ENCODE results near the gene MAGI2. TPM values are rescaled to one million over a fixed set of nuclear protein-coding genes. Genes with fewer than 3 reads are reported as not detected.

The MAGI2 gene
- polyA plus RNA-seq, 3 donors: 0.03 to 0.11 TPM; not detected in 1

- no peak overlapping the region for H2AFZ ChIP-seq (ENCODE audit: insufficient read depth, low read depth, low read length, poor library complexity, severe bottlenecking)
- H3K4me3 Mint-ChIP-seq: no peak overlapping the region
- TF ChIP-seq, protein P1, sequence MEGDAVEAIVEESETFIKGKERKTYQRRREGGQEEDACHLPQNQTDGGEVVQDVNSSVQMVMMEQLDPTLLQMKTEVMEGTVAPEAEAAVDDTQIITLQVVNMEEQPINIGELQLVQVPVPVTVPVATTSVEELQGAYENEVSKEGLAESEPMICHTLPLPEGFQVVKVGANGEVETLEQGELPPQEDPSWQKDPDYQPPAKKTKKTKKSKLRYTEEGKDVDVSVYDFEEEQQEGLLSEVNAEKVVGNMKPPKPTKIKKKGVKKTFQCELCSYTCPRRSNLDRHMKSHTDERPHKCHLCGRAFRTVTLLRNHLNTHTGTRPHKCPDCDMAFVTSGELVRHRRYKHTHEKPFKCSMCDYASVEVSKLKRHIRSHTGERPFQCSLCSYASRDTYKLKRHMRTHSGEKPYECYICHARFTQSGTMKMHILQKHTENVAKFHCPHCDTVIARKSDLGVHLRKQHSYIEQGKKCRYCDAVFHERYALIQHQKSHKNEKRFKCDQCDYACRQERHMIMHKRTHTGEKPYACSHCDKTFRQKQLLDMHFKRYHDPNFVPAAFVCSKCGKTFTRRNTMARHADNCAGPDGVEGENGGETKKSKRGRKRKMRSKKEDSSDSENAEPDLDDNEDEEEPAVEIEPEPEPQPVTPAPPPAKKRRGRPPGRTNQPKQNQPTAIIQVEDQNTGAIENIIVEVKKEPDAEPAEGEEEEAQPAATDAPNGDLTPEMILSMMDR (IDR thresholded peaks at IDR 0.05): no peak
- no peaks in the 10 kb centered on the region for H3K27me3 ChIP-seq (ENCODE audit: control insufficient read depth in 2 of 2, insufficient read depth in 2 of 2, low read length in 2 of 2)
- H3K9me3 ChIP-seq (replicated peaks in 1 of 2; ENCODE audit: control insufficient read depth in 1 of 2, insufficient read depth in 1 of 2, low read length in 2 of 2): no peaks in the 10 kb centered on the region
- WGBS (ENCODE audit: insufficient coverage): no CpG with 5 or more reads among the region's 1 CpG
- intact Hi-C loops (cut with micrococcal nuclease): no loop called here
- no peak overlapping the region for H3K4me3 ChIP-seq (replicated peaks in 1 of 3; ENCODE audit: low read depth in 2 of 3, low read length in 3 of 3)
- no peak overlapping the region for H3K4me2 ChIP-seq (replicated peaks; ENCODE audit: extremely low read depth, low read length, poor library complexity, severe bottlenecking)
- peaks cover 2 to 7% (median 3%) of the 10 kb centered on the region in 7 donors for H3K9me3 Mint-ChIP-seq
- H4K20me1 ChIP-seq (ENCODE audit: insufficient read depth, low read length): no peaks in the 10 kb centered on the region
- no peak overlapping the region for H3K27ac ChIP-seq (ENCODE audit: low read depth in 1 of 2, low read length in 2 of 2)
- no peaks in the 10 kb centered on the region for H3K36me3 ChIP-seq (replicated peaks in 1 of 2; ENCODE audit: control insufficient read depth in 1 of 2, insufficient read depth in 2 of 2, low read length in 2 of 2)
- no peak overlapping the region for H3K27ac Mint-ChIP-seq
- H3K27me3 Mint-ChIP-seq (ENCODE audit: low read depth in 3 of 3): peaks cover 0 to 2% (median 0%) of the 10 kb centered on the region in 3 donors
- H3K9ac ChIP-seq (ENCODE audit: insufficient read depth, low read length, poor library complexity, severe bottlenecking): no peak overlapping the region
- no peaks in the 10 kb centered on the region for H3K36me3 Mint-ChIP-seq
- no peak for DNase-seq
- no peaks in the 10 kb centered on the region for H3K79me2 ChIP-seq (ENCODE audit: insufficient read depth, low read length)
- no peaks in the 10 kb centered on the region for H3K4me1 Mint-ChIP-seq
- H3K4me1 ChIP-seq (ENCODE audit: control insufficient read depth in 1 of 2, insufficient read depth in 2 of 2, low read length in 2 of 2): no peaks in the 10 kb centered on the region
Observed at GRCh38 chr7:79434098-79434497, 19.4 kb downstream of the MAGI2 start.

- TF ChIP-seq, protein P1 (IDR thresholded peaks at IDR 0.05): no peak
- peaks cover 0 to 4% (median 2%) of the 10 kb centered on the region in 7 donors for H3K9me3 Mint-ChIP-seq
Observed at GRCh38 chr7:79430391-79430790, 23.1 kb downstream of the MAGI2 start.

More at GRCh38 chr7:79430391-79430790, 23.1 kb downstream of the MAGI2 start:
- Histone ChIP-seq H3K4me3 (replicated peaks in 1 of 3; ENCODE audit: low read depth in 2 of 3, low read length in 3 of 3) (no peak overlapping the region), H3K9ac (ENCODE audit: insufficient read depth, low read length, poor library complexity, severe bottlenecking) (no peak overlapping the region), H3K4me2 (replicated peaks; ENCODE audit: extremely low read depth, low read length, poor library complexity, severe bottlenecking) (no peak overlapping the region), H2AFZ (ENCODE audit: insufficient read depth, low read depth, low read length, poor library complexity, severe bottlenecking) (no peak overlapping the region), H4K20me1 (ENCODE audit: insufficient read depth, low read length) (no peaks in the 10 kb centered on the region), H3K27me3 (ENCODE audit: control insufficient read depth in 2 of 2, insufficient read depth in 2 of 2, low read length in 2 of 2) (no peaks in the 10 kb centered on the region), H3K79me2 (ENCODE audit: insufficient read depth, low read length) (no peaks in the 10 kb centered on the region), H3K4me1 (ENCODE audit: control insufficient read depth in 1 of 2, insufficient read depth in 2 of 2, low read length in 2 of 2) (no peaks in the 10 kb centered on the region), H3K9me3 (replicated peaks in 1 of 2; ENCODE audit: control insufficient read depth in 1 of 2, insufficient read depth in 1 of 2, low read length in 2 of 2) (no peaks in the 10 kb centered on the region), H3K27ac (ENCODE audit: low read depth in 1 of 2, low read length in 2 of 2) (no peak overlapping the region), H3K36me3 (replicated peaks in 1 of 2; ENCODE audit: control insufficient read depth in 1 of 2, insufficient read depth in 2 of 2, low read length in 2 of 2) (no peaks in the 10 kb centered on the region)
- Mint-ChIP-seq H3K27me3 (ENCODE audit: low read depth in 3 of 3) (peaks cover 0 to 2% (median 0%) of the 10 kb centered on the region in 3 donors), H3K4me3 (no peak overlapping the region), H3K27ac (no peak overlapping the region), H3K4me1 (no peaks in the 10 kb centered on the region), H3K36me3 (no peaks in the 10 kb centered on the region)
- intact Hi-C loops (cut with micrococcal nuclease): no loop called here
- DNase-seq: no peak
- WGBS (ENCODE audit: insufficient coverage): no CpG with 5 or more reads among the region's 2 CpGs

All from CD14-positive monocyte (primary cell).